Trophoblast cell (in vitro differentiated cells and primary cell): ENCODE results near the gene RIC8B.
A peak's percentile ranks its signal among the peaks of the same experiment; 100 is the strongest.

Experiments
- DNase-seq, 2 donors: peaks; one replicate each; pipeline ENCODE4 v3.0.0-alpha.2; 2016
- H2AFZ ChIP-seq: 2 replicates; pipeline ENCODE4 v1.6.1; 2013; ENCODE audit warnings: low read length, moderate library complexity, mild to moderate bottlenecking; ENCODE audit not compliant: insufficient read depth, poor library complexity
- H2AK5ac ChIP-seq: 2 replicates; pipeline ENCODE4 v1.6.1; 2013; ENCODE audit warnings: mild to moderate bottlenecking, low read length
- H2BK120ac ChIP-seq: 2 replicates; pipeline ENCODE4 v1.6.1; 2013; ENCODE audit warnings: low read length, mild to moderate bottlenecking, moderate library complexity; ENCODE audit not compliant: insufficient read depth, poor library complexity
- H2BK12ac ChIP-seq: 2 replicates; pipeline ENCODE4 v1.6.1; 2013; ENCODE audit warnings: mild to moderate bottlenecking, low read length, moderate library complexity
- H2BK5ac ChIP-seq: 2 replicates; pipeline ENCODE4 v1.6.1; 2013; ENCODE audit warnings: low read length, low read depth, moderate library complexity, mild to moderate bottlenecking; ENCODE audit not compliant: poor library complexity
- H3K14ac ChIP-seq: 2 replicates; pipeline ENCODE4 v1.6.1; 2013; ENCODE audit warnings: mild to moderate bottlenecking, low read length
- H3K18ac ChIP-seq: 2 replicates; pipeline ENCODE4 v1.6.1; 2013; ENCODE audit warnings: mild to moderate bottlenecking, low read length
- H3K23ac ChIP-seq: 2 replicates; pipeline ENCODE4 v1.6.1; 2013; ENCODE audit warnings: low read length
- H3K27ac ChIP-seq: 2 replicates; pipeline ENCODE4 v1.5.1; 2013; ENCODE audit warnings: low read depth, mild to moderate bottlenecking, inconsistent platforms, low read length, moderate library complexity
- H3K27me3 ChIP-seq: 2 replicates; pipeline ENCODE4 v1.6.1; 2013; ENCODE audit warnings: inconsistent platforms, mild to moderate bottlenecking, low read length, moderate library complexity; ENCODE audit not compliant: insufficient read depth
- H3K36me3 ChIP-seq, 2 experiments: 1 replicate in 1 of 2; 2 replicates in 1 of 2; pipeline ENCODE4 v1.6.1; 2013; ENCODE audit warnings: low read length in 2 of 2, mild to moderate bottlenecking in 2 of 2, moderate library complexity in 1 of 2; ENCODE audit not compliant: insufficient read depth in 2 of 2, control insufficient read depth in 1 of 2
- H3K4ac ChIP-seq: 2 replicates; pipeline ENCODE4 v1.6.1; 2013; ENCODE audit warnings: low read depth, mild to moderate bottlenecking, low read length, moderate library complexity
- H3K4me1 ChIP-seq, 2 experiments: 1 replicate in 1 of 2; 2 replicates in 1 of 2; pipeline ENCODE4 v1.6.1; 2013; ENCODE audit warnings: low read length in 2 of 2, mild to moderate bottlenecking in 2 of 2, moderate library complexity in 1 of 2; ENCODE audit not compliant: insufficient read depth in 2 of 2, control insufficient read depth in 1 of 2
- H3K4me2 ChIP-seq: 2 replicates; pipeline ENCODE4 v1.6.1; 2013; ENCODE audit warnings: inconsistent platforms, mild to moderate bottlenecking, low read length, moderate library complexity
- H3K4me3 ChIP-seq: 2 replicates; pipeline ENCODE4 v1.5.1; 2013; ENCODE audit warnings: mild to moderate bottlenecking, low read depth, low read length, inconsistent platforms
- H3K79me1 ChIP-seq: one replicate; pipeline ENCODE4 v1.6.1; 2013; ENCODE audit warnings: low read length
- H3K79me2 ChIP-seq: 2 replicates; pipeline ENCODE4 v1.6.1; 2013; ENCODE audit warnings: low read length, mild to moderate bottlenecking; ENCODE audit not compliant: control insufficient read depth, insufficient read depth, poor library complexity
- H3K9ac ChIP-seq: 2 replicates; pipeline ENCODE4 v1.6.1; 2013; ENCODE audit warnings: mild to moderate bottlenecking, low read length
- H3K9me3 ChIP-seq: 2 replicates; pipeline ENCODE4 v1.6.1; 2013; ENCODE audit warnings: low read depth, mild to moderate bottlenecking, control low read depth, inconsistent platforms, low read length; ENCODE audit not compliant: insufficient read depth
- H4K12ac ChIP-seq: 2 replicates; pipeline ENCODE4 v1.6.1; 2013; ENCODE audit warnings: low read depth, mild to moderate bottlenecking, low read length, moderate library complexity
- H4K8ac ChIP-seq: 2 replicates; pipeline ENCODE4 v1.6.1; 2013; ENCODE audit warnings: low read depth, mild to moderate bottlenecking, low read length, moderate library complexity
- H4K91ac ChIP-seq: one replicate; pipeline ENCODE4 v1.6.1; 2013; ENCODE audit warnings: low read depth, mild to moderate bottlenecking, low read length, moderate library complexity
- WGBS: extraction: QIAGEN DNeasy Blood & Tissue Kit; methylation state at CpG from one replicate; pipeline ENCODE4 v1.1.7; 2013; ENCODE audit warnings: missing lambda C conversion rate; ENCODE audit not compliant: insufficient read length, insufficient coverage; ENCODE audit errors: extremely low coverage; 5-methylcytosine and 5-hydroxymethylcytosine counted together

RIC8B gene

DNA sequence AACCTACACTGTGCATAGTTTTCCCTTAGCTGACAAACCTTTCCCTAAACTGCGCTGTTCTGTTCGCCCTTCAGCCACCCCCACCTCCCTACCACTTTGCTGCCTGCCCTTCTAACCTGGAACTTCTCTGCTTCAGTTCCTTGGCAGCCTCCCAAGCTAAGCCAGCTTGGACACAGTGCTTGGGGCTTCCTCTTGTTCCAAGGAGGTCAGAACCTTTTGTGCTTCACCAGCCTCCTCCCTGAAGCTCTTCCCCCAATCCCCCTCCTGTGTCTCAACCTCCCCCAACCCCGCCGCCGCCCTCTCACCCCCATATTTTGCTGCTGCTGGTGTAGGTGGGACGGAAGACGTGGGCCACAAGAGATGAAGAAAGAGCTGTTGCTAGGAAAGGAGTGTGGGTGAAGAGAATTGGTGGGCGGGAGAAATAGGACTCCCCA, 8.1 kb upstream of the RIC8B start:
- H3K18ac ChIP-seq = no peak overlapping the region
- no peak for DNase-seq

DNA sequence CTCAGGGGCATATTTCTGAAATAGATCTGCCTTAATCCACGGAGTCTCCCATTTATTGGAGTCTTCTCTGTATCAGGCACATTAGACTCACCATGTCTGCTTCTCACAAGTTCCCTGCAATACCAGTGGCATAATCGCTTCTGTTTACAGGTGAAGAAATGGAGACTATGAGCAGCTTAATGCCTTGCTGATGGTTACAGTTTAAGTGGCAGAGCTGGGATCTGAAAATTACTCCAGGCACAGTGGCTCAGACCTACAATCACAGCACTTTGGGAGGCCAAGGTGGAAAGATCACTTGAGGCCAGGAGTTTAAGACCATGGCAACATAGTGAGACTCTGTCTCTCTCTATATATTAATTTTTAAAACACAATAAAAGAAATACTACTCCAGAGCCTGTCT, 7.3 kb upstream of the RIC8B start:
- Histone ChIP-seq H3K79me2 (no peaks in the 10 kb centered on the region), H3K14ac (no peak overlapping the region), H3K79me1 (no peaks in the 10 kb centered on the region), H3K18ac (no peak overlapping the region), H2BK5ac (no peak overlapping the region), H3K27ac (no peak overlapping the region), H4K8ac (no peak overlapping the region), H3K23ac (no peak overlapping the region), H3K4me3 (no peak overlapping the region), H3K27me3 (no peaks in the 10 kb centered on the region), H2AK5ac (no peak overlapping the region), H2BK12ac (no peak overlapping the region), H3K4me2 (no peak overlapping the region), H4K91ac (no peak overlapping the region), H2BK120ac (no peak overlapping the region), H3K36me3 (no peaks in the 10 kb centered on the region), H3K9ac (no peak overlapping the region), H4K12ac (no peak overlapping the region), H3K4ac (no peak overlapping the region), H2AFZ (no peak overlapping the region), H3K4me1 (peaks cover 4 to 7% of the 10 kb centered on the region in 2 experiments), H3K9me3 (no peaks in the 10 kb centered on the region)
- no CpG with 5 or more reads among the region's 2 CpGs for WGBS
- no peak for DNase-seq

More for the DNA sequence above, 8.1 kb upstream of the RIC8B start:
- Histone ChIP-seq H3K14ac (no peak overlapping the region), H3K27ac (no peak overlapping the region), H2BK12ac (no peak overlapping the region), H2BK5ac (no peak overlapping the region), H3K9me3 (no peaks in the 10 kb centered on the region), H3K4me3 (no peak overlapping the region), H3K79me1 (no peaks in the 10 kb centered on the region), H4K91ac (no peak overlapping the region), H3K4me2 (no peak overlapping the region), H3K4me1 (peaks cover 4 to 7% of the 10 kb centered on the region in 2 experiments), H3K36me3 (no peaks in the 10 kb centered on the region), H4K8ac (no peak overlapping the region), H4K12ac (no peak overlapping the region), H2BK120ac (no peak overlapping the region), H3K9ac (no peak overlapping the region), H3K4ac (no peak overlapping the region), H3K79me2 (no peaks in the 10 kb centered on the region), H2AFZ (no peak overlapping the region), H3K23ac (no peak overlapping the region), H2AK5ac (no peak overlapping the region), H3K27me3 (no peaks in the 10 kb centered on the region)
- WGBS = no CpG with 5 or more reads among the region's 8 CpGs

DNA sequence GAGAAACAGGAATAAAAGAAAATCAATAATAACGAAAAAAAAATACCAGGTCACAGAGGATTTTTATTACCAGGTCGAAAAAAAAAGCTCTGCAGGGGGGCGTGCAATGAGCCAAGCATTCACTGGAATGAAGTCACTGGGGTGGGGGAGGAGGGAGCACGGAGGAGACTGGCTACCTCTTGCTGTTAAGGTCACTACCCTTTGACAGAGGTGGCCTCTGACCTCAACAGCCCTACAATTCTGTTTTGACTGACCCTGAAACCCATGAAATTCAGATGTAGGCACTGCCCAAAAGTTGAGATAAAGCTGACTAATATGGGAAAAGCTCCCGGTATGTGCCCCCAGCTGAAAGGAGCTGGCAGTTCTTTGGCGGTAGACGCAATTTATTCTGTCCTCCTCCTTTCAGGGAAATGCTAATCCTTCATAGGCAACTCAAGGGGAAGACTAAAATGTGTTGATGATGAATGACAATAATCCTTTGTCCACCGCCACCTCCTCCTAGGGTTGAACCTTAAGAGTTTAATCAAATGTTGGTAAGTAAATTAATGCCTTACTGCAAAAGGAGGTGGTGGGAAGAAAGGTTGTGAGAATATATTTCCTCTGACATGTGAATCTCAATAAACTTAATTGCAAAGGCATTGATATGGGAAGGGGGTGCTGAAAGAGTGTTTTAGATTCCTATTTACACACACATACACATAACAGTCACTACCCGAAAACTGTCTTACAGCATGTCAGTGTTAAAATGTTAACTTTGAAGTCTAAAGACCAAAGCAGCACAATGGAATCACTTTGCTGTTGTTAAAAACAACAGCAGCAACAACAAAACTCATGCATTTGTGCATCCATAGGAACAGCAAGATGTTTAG, 6.3 kb upstream of the RIC8B start:
- no peak overlapping the region for H4K8ac ChIP-seq
- no peak overlapping the region for H2AFZ ChIP-seq
- no peak overlapping the region for H3K4me3 ChIP-seq

DNA sequence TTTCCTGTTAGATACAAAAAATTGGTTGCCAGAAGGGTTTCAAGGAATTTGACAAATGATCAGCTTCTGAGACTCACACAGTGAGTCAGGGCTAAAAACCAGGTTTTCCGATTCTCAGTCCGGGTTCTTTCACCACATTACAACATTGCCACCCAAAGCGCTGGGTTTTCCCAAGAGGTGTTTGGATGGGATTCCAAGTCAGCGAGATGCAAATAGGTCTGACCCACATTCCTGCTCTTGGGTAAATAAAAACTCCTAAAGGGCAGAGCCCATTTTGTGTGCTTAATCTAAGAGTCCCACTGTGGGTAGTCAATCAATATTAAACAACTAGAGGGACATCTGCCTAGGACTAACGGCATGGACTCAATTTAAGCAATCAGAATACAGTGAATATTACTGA, 5.4 kb upstream of the RIC8B start:
- Histone ChIP-seq H4K8ac (no peak overlapping the region), H2AFZ (no peak overlapping the region), H3K4ac (no peak overlapping the region), H3K79me2 (no peaks in the 10 kb centered on the region), H3K9me3 (no peaks in the 10 kb centered on the region), H3K14ac (no peak overlapping the region), H3K9ac (no peak overlapping the region), H3K4me1 (peaks cover 4 to 7% of the 10 kb centered on the region in 2 experiments), H4K12ac (no peak overlapping the region), H2BK12ac (no peak overlapping the region), H2AK5ac (no peak overlapping the region), H3K27me3 (no peaks in the 10 kb centered on the region), H3K4me3 (no peak overlapping the region), H4K91ac (no peak overlapping the region), H2BK120ac (no peak overlapping the region), H3K79me1 (peaks cover 4% of the 10 kb centered on the region), H3K23ac (no peak overlapping the region), H3K27ac (no peak overlapping the region), H3K36me3 (no peaks in the 10 kb centered on the region), H2BK5ac (no peak overlapping the region), H3K4me2 (no peak overlapping the region), H3K18ac (no peak overlapping the region)
- DNase-seq = peak; percentile 59 to 74
- no CpG with 5 or more reads among the region's 5 CpGs for WGBS

More for the DNA sequence above, 6.3 kb upstream of the RIC8B start:
- H3K4me1 ChIP-seq = peaks cover 4 to 7% of the 10 kb centered on the region in 2 experiments
- H3K18ac ChIP-seq = no peak overlapping the region
- H3K27ac ChIP-seq = no peak overlapping the region
- no peaks in the 10 kb centered on the region for H3K79me2 ChIP-seq
- no peak overlapping the region for H2AK5ac ChIP-seq
- H2BK12ac ChIP-seq = no peak overlapping the region
- H3K23ac ChIP-seq = no peak overlapping the region
- H4K91ac ChIP-seq = no peak overlapping the region
- no peak overlapping the region for H3K4ac ChIP-seq
- DNase-seq = peak; percentile 43 to 58
- H3K36me3 ChIP-seq = no peaks in the 10 kb centered on the region
- H3K9ac ChIP-seq = no peak overlapping the region
- no peak overlapping the region for H3K14ac ChIP-seq
- no peak overlapping the region for H4K12ac ChIP-seq
- H3K4me2 ChIP-seq = peak overlapping the region; percentile 42
- no peaks in the 10 kb centered on the region for H3K27me3 ChIP-seq
- H3K9me3 ChIP-seq = no peaks in the 10 kb centered on the region
- no CpG with 5 or more reads among the region's 9 CpGs for WGBS
- no peak overlapping the region for H2BK120ac ChIP-seq
- no peak overlapping the region for H2BK5ac ChIP-seq
- H3K79me1 ChIP-seq = no peaks in the 10 kb centered on the region
